Neural cell (in vitro differentiated cells): ENCODE measurements around the gene TPGS1. TPM values are rescaled to one million over a fixed set of nuclear protein-coding genes. Genes with fewer than 3 reads are reported as not detected.

ENCODE experiments used
- H2AFZ ChIP-seq: fragments of 200-600, 300-800 bp; sonication (generic), shearing (Covaris generic); 2 replicates; pipeline ENCODE4 v1.6.0; 2014; ENCODE audit warnings: low read depth, mild to moderate bottlenecking, antibody characterized with exemption, low read length, moderate library complexity
- H3F3A ChIP-seq: fragments of 200-600 bp; shearing (Covaris generic); 2 replicates; pipeline ENCODE4 v1.6.1; 2016; ENCODE audit warnings: mild to moderate bottlenecking, moderate library complexity, mixed read lengths, antibody characterized with exemption, low read length; ENCODE audit not compliant: insufficient read depth, poor library complexity, severe bottlenecking
- H3K27ac ChIP-seq: fragments of 200-600, 300-800 bp; sonication (generic), shearing (Covaris generic); 2 replicates; pipeline ENCODE4 v1.5.1; 2014; ENCODE audit warnings: mild to moderate bottlenecking, low read length, moderate library complexity
- H3K27me3 ChIP-seq: fragments of 300-800, 200-600 bp; sonication (generic), shearing (Covaris generic); 2 replicates; pipeline ENCODE4 v1.6.0; 2014; ENCODE audit warnings: mild to moderate bottlenecking, low read depth, low read length, moderate library complexity; ENCODE audit not compliant: insufficient read depth
- H3K36me3 ChIP-seq: fragments of 300-800, 200-600 bp; sonication (generic), shearing (Covaris generic); 2 replicates; pipeline ENCODE4 v1.5.1; 2014; ENCODE audit warnings: mild to moderate bottlenecking, antibody characterized with exemption, low read length, moderate library complexity; ENCODE audit not compliant: insufficient read depth
- H3K4me2 ChIP-seq: fragments of 300-800, 200-600 bp; sonication (generic), shearing (Covaris generic); 2 replicates; pipeline ENCODE4 v1.6.0; 2014; ENCODE audit warnings: mild to moderate bottlenecking, low read length
- H3K4me3 ChIP-seq: fragments of 300-800, 200-600 bp; sonication (generic), shearing (Covaris generic); 2 replicates; pipeline ENCODE4 v1.5.1; 2014; ENCODE audit warnings: mild to moderate bottlenecking, low read length, moderate library complexity
- H3K79me2 ChIP-seq: fragments of 200-600 bp; shearing (Covaris generic); replicated peaks from 2 replicates; pipeline ENCODE4 v1.6.0; 2014; ENCODE audit warnings: mild to moderate bottlenecking, low read length, moderate library complexity; ENCODE audit not compliant: insufficient read depth
- H3K9ac ChIP-seq: fragments of 300-800, 200-600 bp; sonication (generic), shearing (Covaris generic); 2 replicates; pipeline ENCODE4 v1.6.1; 2016; ENCODE audit warnings: mild to moderate bottlenecking, low read length, mixed read lengths
- H3K9me2 ChIP-seq: fragments of 200-600 bp; shearing (Covaris generic); 2 replicates; pipeline ENCODE4 v1.6.1; 2016; ENCODE audit warnings: mild to moderate bottlenecking, low read length, mixed read lengths; ENCODE audit not compliant: insufficient read depth
- H3K9me3 ChIP-seq: fragments of 200-600, 300-800 bp; sonication (generic), shearing (Covaris generic); 2 replicates; pipeline ENCODE4 v1.6.1; 2016; ENCODE audit warnings: mild to moderate bottlenecking, mixed run types, low read length, moderate library complexity, mixed read lengths
- H4K20me1 ChIP-seq: fragments of 200-600 bp; shearing (Covaris generic); 2 replicates; pipeline ENCODE4 v1.6.1; 2016; ENCODE audit warnings: mild to moderate bottlenecking, mixed run types; ENCODE audit not compliant: insufficient read depth
- EP300 ChIP-seq: fragments of 450-650 bp; conservative IDR thresholded peaks from 2 replicates; pipeline ENCODE4 v1.6.1; 2014; ENCODE audit warnings: antibody characterized with exemption, mild to moderate bottlenecking, moderate library complexity; ENCODE audit not compliant: poor library complexity, severe bottlenecking
- EZH2 ChIP-seq: fragments of 200-600, 300-800 bp; shearing (Covaris generic), sonication (generic); IDR thresholded peaks from 2 replicates; pipeline ENCODE4 v1.6.1; 2014; ENCODE audit warnings: antibody characterized with exemption, low read length, borderline replicate concordance, mild to moderate bottlenecking; ENCODE audit not compliant: insufficient read depth, poor library complexity, severe bottlenecking
- MXI1 ChIP-seq: fragments of 450-650 bp; conservative IDR thresholded peaks from 2 replicates; pipeline ENCODE4 v1.6.1; 2014; ENCODE audit warnings: antibody characterized with exemption, mild to moderate bottlenecking; ENCODE audit not compliant: poor library complexity, severe bottlenecking
- POLR2AphosphoS5 ChIP-seq: IDR thresholded peaks from 2 replicates; pipeline ENCODE4 v1.6.1; 2012
- RAD21 ChIP-seq: fragments of 450-650 bp; conservative IDR thresholded peaks from 2 replicates; pipeline ENCODE4 v1.6.1; 2014; ENCODE audit warnings: antibody characterized with exemption, mild to moderate bottlenecking, moderate library complexity
- SMC3 ChIP-seq: fragments of 450-650 bp; conservative IDR thresholded peaks from 2 replicates; pipeline ENCODE4 v1.6.1; 2014; ENCODE audit warnings: antibody characterized with exemption, mild to moderate bottlenecking, moderate library complexity; ENCODE audit not compliant: poor library complexity
- TAF1 ChIP-seq: IDR thresholded peaks from 2 replicates; pipeline ENCODE4 v1.6.1; 2012; ENCODE audit warnings: low read depth
- polyA plus RNA-seq: library from polyadenylated mRNA; depleted of rRNA; stranded (reverse); fragments of >200 nt; gene quantifications from 2 replicates; pipeline ENCODE4 v1.2.3, GENCODE V29; 2014
- TF ChIP-seq, protein P1 (sequence below): IDR thresholded peaks from 2 replicates; pipeline ENCODE4 v1.6.1; 2012; ENCODE audit warnings: borderline replicate concordance
- TF ChIP-seq, protein P2 (sequence below): fragments of 450-650 bp; IDR thresholded peaks from 2 replicates; pipeline ENCODE4 v1.5.1; 2014; ENCODE audit warnings: antibody characterized with exemption, mild to moderate bottlenecking, moderate library complexity; ENCODE audit not compliant: poor library complexity, severe bottlenecking

TPGS1 gene
- polyA plus RNA-seq, 1 donor from 2014 or later: 79.6 TPM

DNA sequence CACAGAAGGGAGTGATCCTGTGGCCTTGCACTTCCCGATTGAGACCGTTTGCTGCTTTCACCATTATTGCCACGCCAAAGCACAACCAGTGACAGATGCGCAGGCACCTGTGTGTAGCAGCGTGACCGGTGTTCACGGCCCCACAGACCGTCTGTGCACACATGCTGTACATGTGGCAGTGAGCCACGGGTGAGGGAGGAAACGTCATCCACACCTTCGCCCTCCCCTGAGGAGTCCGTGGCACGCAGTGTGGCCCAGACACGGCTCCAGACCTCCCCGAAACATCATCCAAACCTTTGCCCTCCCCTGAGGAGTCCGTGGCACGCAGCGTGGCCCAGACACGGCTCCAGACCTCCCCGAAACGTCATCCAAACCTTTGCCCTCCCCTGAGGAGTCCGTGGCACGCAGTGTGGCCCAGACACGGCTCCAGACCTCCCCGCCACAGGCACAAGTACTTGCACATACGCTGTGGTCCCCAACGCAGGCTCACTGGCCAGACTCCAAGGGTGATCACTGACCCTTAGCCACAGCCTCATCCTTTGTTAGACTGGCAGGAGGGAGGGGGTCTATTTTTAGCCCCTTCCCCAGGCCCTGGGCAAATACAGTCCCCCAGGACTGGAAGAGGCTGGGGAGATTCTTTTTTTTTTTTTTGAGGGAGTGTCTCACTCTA lies 38.6 kb upstream of the TPGS1 start:
- Histone ChIP-seq H3K27me3 (no peaks in the 10 kb centered on the region), H3K27ac (no peak overlapping the region), H3K9me2 (no peaks in the 10 kb centered on the region), H3F3A (no peaks in the 10 kb centered on the region), H2AFZ (no peak overlapping the region), H3K9me3 (no peaks in the 10 kb centered on the region), H3K79me2 (no peaks in the 10 kb centered on the region), H3K36me3 (no peaks in the 10 kb centered on the region), H3K4me2 (no peak overlapping the region), H3K4me3 (no peak overlapping the region), H3K9ac (no peak overlapping the region), H4K20me1 (no peaks in the 10 kb centered on the region)
- TF ChIP-seq EP300 (no peak), TAF1 (no peak), POLR2AphosphoS5 (no peak), RAD21 (no peak)
- TF ChIP-seq, protein P1, sequence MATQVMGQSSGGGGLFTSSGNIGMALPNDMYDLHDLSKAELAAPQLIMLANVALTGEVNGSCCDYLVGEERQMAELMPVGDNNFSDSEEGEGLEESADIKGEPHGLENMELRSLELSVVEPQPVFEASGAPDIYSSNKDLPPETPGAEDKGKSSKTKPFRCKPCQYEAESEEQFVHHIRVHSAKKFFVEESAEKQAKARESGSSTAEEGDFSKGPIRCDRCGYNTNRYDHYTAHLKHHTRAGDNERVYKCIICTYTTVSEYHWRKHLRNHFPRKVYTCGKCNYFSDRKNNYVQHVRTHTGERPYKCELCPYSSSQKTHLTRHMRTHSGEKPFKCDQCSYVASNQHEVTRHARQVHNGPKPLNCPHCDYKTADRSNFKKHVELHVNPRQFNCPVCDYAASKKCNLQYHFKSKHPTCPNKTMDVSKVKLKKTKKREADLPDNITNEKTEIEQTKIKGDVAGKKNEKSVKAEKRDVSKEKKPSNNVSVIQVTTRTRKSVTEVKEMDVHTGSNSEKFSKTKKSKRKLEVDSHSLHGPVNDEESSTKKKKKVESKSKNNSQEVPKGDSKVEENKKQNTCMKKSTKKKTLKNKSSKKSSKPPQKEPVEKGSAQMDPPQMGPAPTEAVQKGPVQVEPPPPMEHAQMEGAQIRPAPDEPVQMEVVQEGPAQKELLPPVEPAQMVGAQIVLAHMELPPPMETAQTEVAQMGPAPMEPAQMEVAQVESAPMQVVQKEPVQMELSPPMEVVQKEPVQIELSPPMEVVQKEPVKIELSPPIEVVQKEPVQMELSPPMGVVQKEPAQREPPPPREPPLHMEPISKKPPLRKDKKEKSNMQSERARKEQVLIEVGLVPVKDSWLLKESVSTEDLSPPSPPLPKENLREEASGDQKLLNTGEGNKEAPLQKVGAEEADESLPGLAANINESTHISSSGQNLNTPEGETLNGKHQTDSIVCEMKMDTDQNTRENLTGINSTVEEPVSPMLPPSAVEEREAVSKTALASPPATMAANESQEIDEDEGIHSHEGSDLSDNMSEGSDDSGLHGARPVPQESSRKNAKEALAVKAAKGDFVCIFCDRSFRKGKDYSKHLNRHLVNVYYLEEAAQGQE: no peak
- TF ChIP-seq, protein P2, sequence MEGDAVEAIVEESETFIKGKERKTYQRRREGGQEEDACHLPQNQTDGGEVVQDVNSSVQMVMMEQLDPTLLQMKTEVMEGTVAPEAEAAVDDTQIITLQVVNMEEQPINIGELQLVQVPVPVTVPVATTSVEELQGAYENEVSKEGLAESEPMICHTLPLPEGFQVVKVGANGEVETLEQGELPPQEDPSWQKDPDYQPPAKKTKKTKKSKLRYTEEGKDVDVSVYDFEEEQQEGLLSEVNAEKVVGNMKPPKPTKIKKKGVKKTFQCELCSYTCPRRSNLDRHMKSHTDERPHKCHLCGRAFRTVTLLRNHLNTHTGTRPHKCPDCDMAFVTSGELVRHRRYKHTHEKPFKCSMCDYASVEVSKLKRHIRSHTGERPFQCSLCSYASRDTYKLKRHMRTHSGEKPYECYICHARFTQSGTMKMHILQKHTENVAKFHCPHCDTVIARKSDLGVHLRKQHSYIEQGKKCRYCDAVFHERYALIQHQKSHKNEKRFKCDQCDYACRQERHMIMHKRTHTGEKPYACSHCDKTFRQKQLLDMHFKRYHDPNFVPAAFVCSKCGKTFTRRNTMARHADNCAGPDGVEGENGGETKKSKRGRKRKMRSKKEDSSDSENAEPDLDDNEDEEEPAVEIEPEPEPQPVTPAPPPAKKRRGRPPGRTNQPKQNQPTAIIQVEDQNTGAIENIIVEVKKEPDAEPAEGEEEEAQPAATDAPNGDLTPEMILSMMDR: no peak

DNA sequence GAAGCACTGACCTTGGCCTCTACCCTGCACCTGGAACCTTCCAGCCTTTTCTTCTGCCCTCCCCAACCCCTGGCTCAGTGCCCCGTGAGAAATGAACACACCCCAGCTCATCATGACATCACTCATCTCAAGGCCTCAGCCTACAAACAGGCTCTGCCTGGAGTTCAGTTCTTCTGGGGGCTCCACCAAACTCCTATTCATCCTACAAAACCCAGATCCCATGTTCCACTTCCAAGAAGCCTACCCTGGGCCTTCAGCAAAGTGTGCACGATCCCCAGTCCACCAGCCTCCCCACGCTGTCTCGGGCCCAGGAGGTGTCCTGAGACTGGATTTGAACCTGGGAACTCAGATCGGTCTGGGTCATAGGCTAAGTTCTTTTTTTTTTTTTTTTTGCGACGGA lies 37.5 kb upstream of the TPGS1 start:
- H3K27ac ChIP-seq: no peak overlapping the region

More for the DNA sequence above, 37.5 kb upstream of the TPGS1 start:
- Histone ChIP-seq H3K27me3 (no peaks in the 10 kb centered on the region), H2AFZ (no peak overlapping the region), H3K4me2 (no peak overlapping the region), H3K9ac (no peak overlapping the region), H3K79me2 (no peaks in the 10 kb centered on the region), H3K9me2 (no peaks in the 10 kb centered on the region), H3K4me3 (no peak overlapping the region), H3F3A (no peaks in the 10 kb centered on the region), H3K36me3 (no peaks in the 10 kb centered on the region), H4K20me1 (no peaks in the 10 kb centered on the region), H3K9me3 (no peaks in the 10 kb centered on the region)
- no peak for TF ChIP-seq EZH2
- TF ChIP-seq MXI1: no peak
- TF ChIP-seq POLR2AphosphoS5: no peak
- no peak for TF ChIP-seq EP300
- no peak for TF ChIP-seq RAD21
- TF ChIP-seq, protein P2: no peak
- TF ChIP-seq SMC3: no peak
- TF ChIP-seq, protein P1: no peak
- no peak for TF ChIP-seq TAF1
